M059J (cell line): ENCODE results near the gene RBPJ. TPM values are rescaled to one million over a fixed set of nuclear protein-coding genes. Genes with fewer than 3 reads are reported as not detected.

Experiments used
- DNase-seq: peaks from one replicate; pipeline ENCODE4 v3.0.0-alpha.2; 2012; ENCODE audit warnings: low read depth
- total RNA-seq: library from RNA; depleted of rRNA; stranded (reverse); fragments of >200 nt; shearing (Covaris generic); gene quantifications from 2 replicates; pipeline ENCODE4 v1.2.3, GENCODE V29; 2014

RBPJ gene
- total RNA-seq, 1 experiment from 2014 or later, result 53.9 TPM

- DNase-seq, result peak; percentile 37
Observed at GRCh38 chr4:26420438-26420837, 99.6 kb downstream of the RBPJ start.

GRCh38 chr4:26420913-26421312 lies 100.1 kb downstream of the RBPJ start:
- peak; percentile 46 for DNase-seq

GRCh38 chr4:26424153-26424552 lies 103.3 kb downstream of the RBPJ start:
- DNase-seq, result no peak

GRCh38 chr4:26424838-26425237 lies 104.0 kb downstream of the RBPJ start:
- DNase-seq, result no peak

GRCh38 chr4:26425953-26426352 lies 105.1 kb downstream of the RBPJ start:
- DNase-seq, result no peak

GRCh38 chr4:26426892-26427291 lies 106.1 kb downstream of the RBPJ start:
- DNase-seq, result no peak

- DNase-seq, result no peak
Observed at GRCh38 chr4:26429910-26430309, 109.1 kb downstream of the RBPJ start.

- DNase-seq, result no peak
Observed at GRCh38 chr4:26431461-26432180, 110.8 kb downstream of the RBPJ start.

GRCh38 chr4:26432419-26432818 lies 111.6 kb downstream of the RBPJ start:
- DNase-seq, result no peak

- no peak for DNase-seq
Observed at GRCh38 chr4:26433556-26433955, 112.7 kb downstream of the RBPJ start.

GRCh38 chr4:26434030-26434639 lies 113.3 kb downstream of the RBPJ start:
- no peak for DNase-seq

- peak; percentile 69 for DNase-seq
Observed at GRCh38 chr4:26441102-26441501, 120.3 kb downstream of the RBPJ start.

- no peak for DNase-seq
Observed at GRCh38 chr4:26441771-26442170, 121.0 kb downstream of the RBPJ start.

- DNase-seq, result no peak
Observed at GRCh38 chr4:26447378-26447777, 126.6 kb downstream of the RBPJ start.

GRCh38 chr4:26450418-26450817 lies 129.6 kb downstream of the RBPJ start:
- DNase-seq, result no peak

GRCh38 chr4:26451597-26451996 lies 130.8 kb downstream of the RBPJ start:
- DNase-seq, result no peak

- DNase-seq, result no peak
Observed at GRCh38 chr4:26452565-26453531, 132.0 kb downstream of the RBPJ start.

GRCh38 chr4:26454961-26455360 lies 134.1 kb downstream of the RBPJ start:
- no peak for DNase-seq

GRCh38 chr4:26455571-26455970 lies 134.8 kb downstream of the RBPJ start:
- no peak for DNase-seq

- no peak for DNase-seq
Observed at GRCh38 chr4:26457412-26457811, 136.6 kb downstream of the RBPJ start.

- DNase-seq, result no peak
Observed at GRCh38 chr4:26458157-26458561, 137.3 kb downstream of the RBPJ start.

GRCh38 chr4:26459054-26459755 lies 138.4 kb downstream of the RBPJ start:
- DNase-seq, result peak; percentile 65
